ENCODE results near the gene ATG16L1. TPM values are rescaled to one million over a fixed set of nuclear protein-coding genes. Genes with fewer than 3 reads are reported as not detected.

Gene ATG16L1
- total and polyA plus RNA-seq, 2 of the 4 experiments (the other 2 are of a cell fraction), result 20.0 to 26.2 TPM

- POLR2A ChIA-PET (ENCODE audit: unreplicated experiment), result no interaction called here
- CTCF ChIA-PET, result interaction anchor here (0.6 to 1.2 kb wide), 2 partner anchors 16 to 43 kb away, joined by 3 to 4 read pairs; no protein-coding TSS in a partner anchor
- no peak for ATAC-seq (ENCODE audit: low read depth)
These were observed 905 bp upstream of the ATG16L1 start for GRCh38 chr2:233250568-233250967.

More at GRCh38 chr2:233250568-233250967, 905 bp upstream of the ATG16L1 start:
- peak overlapping the region; percentile 94 for H4K5ac ChIP-seq (ENCODE audit: low read depth, low read length)
- H3K79me1 ChIP-seq (ENCODE audit: low read depth in 1 of 2, low read length in 2 of 2), result peaks cover 7 to 33% of the 10 kb centered on the region in 2 experiments; a peak in 3 of 4 replicates
- WGBS, 2 experiments (ENCODE audit: extremely low coverage in 2 of 2, insufficient read length in 1 of 2), result 100% methylated on average over 1 of the region's 9 CpGs; no CpG with 5 or more reads in 1 of the 2 experiments
- intact Hi-C loops (cut with micrococcal nuclease) (loop anchor here (2.0 to 10.0 kb wide), 2 partner anchors 266 to 552 kb away; no protein-coding TSS in a partner anchor), dilution Hi-C loops (cut with HindIII; ENCODE audit: low sequenced_read_pairs, unreplicated experiment) (no loop called here), in situ Hi-C loops (cut with MboI; ENCODE audit: low sequenced_read_pairs) (loop anchor here (5.0 kb wide), 2 partner anchors 398 to 643 kb away; no protein-coding TSS in a partner anchor)
- no peak overlapping the region for H2BK5ac ChIP-seq (ENCODE audit: low read depth, low read length, poor library complexity, severe bottlenecking)
- peaks cover 2% of the 10 kb centered on the region; the same call in 1 of the 2 replicates for H3K36me3 ChIP-seq (ENCODE audit: control insufficient read depth, insufficient read depth, low read length)
- no peak overlapping the region for H2BK20ac ChIP-seq (ENCODE audit: low read depth, low read length)
- H3K27me3 ChIP-seq (ENCODE audit: control insufficient read depth, insufficient read depth, low read length), result no peaks in the 10 kb centered on the region
- no peak overlapping the region for H3K9ac ChIP-seq (ENCODE audit: low read depth, low read length)
- H4K91ac ChIP-seq (ENCODE audit: insufficient read depth, low read depth, low read length), result no peak overlapping the region; the same call in 1 of the 2 replicates
- no peak for DNase-seq
- no peak overlapping the region for H2BK120ac ChIP-seq (ENCODE audit: low read depth, low read length)
- H2AK5ac ChIP-seq (ENCODE audit: low read depth, low read length), result no peak overlapping the region
- H3K56ac ChIP-seq (ENCODE audit: extremely low read depth, insufficient read depth, low read length), result no peak overlapping the region
- no peak overlapping the region for H3K18ac ChIP-seq (ENCODE audit: low read depth, low read length)
- H2AK9ac ChIP-seq (replicated peaks; ENCODE audit: low read depth, low read length, poor library complexity), result no peak overlapping the region
- H3K27ac ChIP-seq (ENCODE audit: insufficient read depth, low read length), result no peak overlapping the region
- peak overlapping the region; percentile 92; the same call in 1 of the 2 replicates for H3K4ac ChIP-seq (ENCODE audit: low read depth, low read length)
- no peak overlapping the region for H3K14ac ChIP-seq (replicated peaks; ENCODE audit: low read depth, low read length)
- 0 out of 2 replicates have a peak, but pooled peaks cover 3% of the 10 kb centered on the region for H3K9me1 ChIP-seq (ENCODE audit: insufficient read depth, low read length)
- H3K9me3 ChIP-seq (ENCODE audit: control insufficient read depth, insufficient read depth, low read length), result no peaks in the 10 kb centered on the region
- H2BK15ac ChIP-seq (ENCODE audit: low read depth, low read length), result no peak overlapping the region
- H4K20me1 ChIP-seq (ENCODE audit: insufficient read depth, low read length), result peaks cover 9% of the 10 kb centered on the region; the same call in 1 of the 2 replicates
- peak overlapping the region; percentile 98 to 100 for H4K8ac ChIP-seq (ENCODE audit: low read depth in 2 of 2, low read length in 2 of 2)
- no peak overlapping the region for H3K4me3 ChIP-seq (ENCODE audit: insufficient read depth, low read depth, low read length)
- no peak overlapping the region for H3K23ac ChIP-seq (ENCODE audit: low read depth, low read length)
- BruUV-seq (replicated peaks), result no TSS peak
- TF ChIP-seq CEBPB (IDR thresholded peaks at IDR 0.05; ENCODE audit: low read depth, low read length) (no peak), CHD1 (IDR thresholded peaks at IDR 0.05; ENCODE audit: low read depth, low read length) (no peak), MAZ (IDR thresholded peaks at IDR 0.05; ENCODE audit: borderline replicate concordance, low read depth, low read length) (no peak), RFX5 (IDR thresholded peaks at IDR 0.05; ENCODE audit: low read depth, low read length) (no peak), POLR2A (IDR thresholded peaks at IDR 0.05; ENCODE audit: low read depth, low read length) (no peak)
- H3K4me2 ChIP-seq (ENCODE audit: low read depth, low read length), result no peak overlapping the region
- H2AFZ ChIP-seq (replicated peaks; ENCODE audit: low read length, poor library complexity), result no peak overlapping the region
- no peaks in the 10 kb centered on the region for H3K4me1 ChIP-seq (ENCODE audit: control insufficient read depth, insufficient read depth, low read length)

All from IMR-90 (cell line).